HG03103 (cell line): ENCODE data around the gene MIEF1.
"Not testable (repeated sequence)": the region's sequence is repeated elsewhere in the genome, so short reads cannot be mapped to it uniquely, and the experiment has no call there.

ENCODE experiments used
- ATAC-seq: cut with Tn5 transposase; IDR thresholded peaks from one replicate; pipeline ENCODE4 v1.9.1; 2021; ENCODE audit warnings: low read depth; ENCODE audit not compliant: unreplicated experiment

MIEF1 gene

GRCh38 chr22:39511226-39511625 lies 9.1 kb downstream of the MIEF1 start:
- ATAC-seq, result no peak

GRCh38 chr22:39512026-39512425 lies 9.9 kb downstream of the MIEF1 start:
- no peak for ATAC-seq

DNA sequence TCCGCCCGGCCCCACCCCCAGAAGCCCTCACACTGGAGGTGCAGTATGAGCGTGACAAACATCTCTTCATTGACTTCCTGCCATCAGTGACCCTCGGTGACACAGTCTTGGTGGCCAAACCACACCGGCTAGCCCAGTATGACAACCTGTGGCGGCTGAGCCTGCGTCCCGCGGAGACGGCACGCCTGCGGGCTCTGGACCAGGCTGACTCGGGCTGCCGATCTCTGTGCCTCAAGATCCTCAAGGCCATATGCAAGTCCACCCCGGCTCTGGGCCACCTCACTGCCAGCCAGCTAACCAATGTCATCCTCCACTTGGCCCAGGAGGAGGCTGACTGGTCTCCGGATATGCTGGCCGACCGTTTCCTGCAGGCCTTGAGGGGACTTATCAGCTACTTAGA lies 11.7 kb downstream of the MIEF1 start:
- no peak for ATAC-seq

- ATAC-seq, result no peak
Measured at GRCh38 chr22:39514373-39514973, 12.4 kb downstream of the MIEF1 start.

DNA sequence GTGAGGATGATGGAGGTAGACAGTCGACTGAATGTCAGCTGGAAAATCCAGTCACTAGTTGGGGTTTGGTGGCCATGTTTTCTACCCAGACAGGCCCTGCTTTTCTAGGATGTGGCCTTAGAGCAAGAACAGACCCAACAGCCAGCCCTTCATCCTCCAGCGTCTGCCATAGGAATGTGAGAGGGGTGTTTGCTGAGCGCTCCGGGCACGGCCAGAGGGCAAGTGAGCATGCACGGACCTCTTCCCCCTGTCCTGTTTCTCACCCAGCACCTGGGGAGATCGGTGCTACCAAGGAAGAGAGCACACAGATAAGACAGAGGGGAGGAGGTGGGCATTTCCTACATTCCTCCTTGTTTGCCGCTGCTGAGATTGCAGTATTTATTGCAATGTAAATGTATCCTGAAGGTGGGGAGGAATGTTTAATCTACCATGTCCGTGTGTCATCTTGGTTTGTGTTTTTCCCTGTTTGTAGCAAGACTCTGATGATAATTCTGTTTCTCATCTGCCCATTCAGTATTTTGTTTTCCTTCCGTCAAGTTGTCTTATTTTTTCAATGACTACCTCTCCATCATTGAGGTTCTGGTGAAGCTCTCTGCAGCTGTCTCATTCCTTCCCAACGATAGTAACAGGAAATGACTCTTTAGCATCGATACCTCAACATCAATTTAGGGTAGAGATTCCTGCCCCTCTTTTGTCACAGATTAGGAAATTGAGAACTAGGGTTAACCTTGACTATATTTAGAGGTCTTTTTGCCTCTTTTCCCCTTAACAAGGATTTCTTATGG lies 13.4 kb downstream of the MIEF1 start:
- no peak for ATAC-seq

DNA sequence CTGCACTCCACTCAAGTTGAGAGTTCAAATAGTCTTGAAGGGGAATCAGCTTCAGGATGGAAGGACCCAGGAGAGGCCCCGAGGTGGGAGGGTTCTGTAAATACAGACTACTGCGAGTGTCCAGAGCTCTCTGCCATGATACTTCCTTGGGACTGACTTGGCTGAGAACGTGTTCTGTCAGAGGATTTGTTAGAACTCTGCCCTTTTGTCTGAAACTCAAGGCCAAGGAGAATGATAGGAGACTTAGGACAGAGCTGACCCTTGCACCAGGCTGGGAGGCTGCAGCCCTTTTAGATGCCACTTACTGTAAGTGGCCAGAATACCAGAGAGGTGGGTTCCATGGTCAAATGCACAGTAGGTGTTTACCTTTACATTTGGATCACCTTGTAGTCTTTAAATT lies 15.4 kb downstream of the MIEF1 start:
- no peak for ATAC-seq

GRCh38 chr22:39518144-39518786 lies 16.2 kb downstream of the MIEF1 start:
- ATAC-seq, result no peak

GRCh38 chr22:39518996-39519680 lies 17.0 kb downstream of the MIEF1 start:
- peak; percentile 4 for ATAC-seq

DNA sequence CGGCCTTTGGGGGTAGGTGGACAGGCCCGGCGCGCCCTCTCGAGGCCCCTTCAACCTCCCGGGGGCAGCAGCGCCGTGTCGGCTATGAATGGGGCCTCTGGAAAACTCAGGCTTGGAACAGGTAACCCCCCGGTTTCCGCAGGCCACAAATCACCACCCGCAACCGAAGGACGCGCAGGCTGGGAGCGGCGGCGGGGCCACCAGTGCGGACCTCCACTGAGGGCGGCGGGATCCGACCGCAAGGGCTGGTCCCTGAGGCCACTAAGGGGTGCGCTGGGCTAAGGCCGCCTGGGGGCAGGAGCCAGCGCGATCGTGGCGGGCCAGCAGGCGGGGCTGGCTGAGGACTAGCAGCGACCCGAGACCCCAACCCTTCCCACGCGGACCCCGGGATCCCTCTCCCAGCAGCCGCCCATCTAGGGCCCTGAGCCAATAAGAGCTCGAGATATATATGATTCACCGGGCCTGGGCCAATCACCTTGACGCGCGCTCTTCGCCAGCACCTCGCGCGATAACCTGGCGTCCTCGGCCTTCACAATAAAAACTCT lies 17.7 kb downstream of the MIEF1 start:
- peak; percentile 68 for ATAC-seq

GRCh38 chr22:39520226-39521105 lies 18.4 kb downstream of the MIEF1 start, which contains the start of gene ATF4:
Gene ATF4, plus strand, starts transcription at chr22:39520562. Its CDS starts 884 bp downstream, at chr22:39521446.
- peak; percentile 30 for ATAC-seq

DNA sequence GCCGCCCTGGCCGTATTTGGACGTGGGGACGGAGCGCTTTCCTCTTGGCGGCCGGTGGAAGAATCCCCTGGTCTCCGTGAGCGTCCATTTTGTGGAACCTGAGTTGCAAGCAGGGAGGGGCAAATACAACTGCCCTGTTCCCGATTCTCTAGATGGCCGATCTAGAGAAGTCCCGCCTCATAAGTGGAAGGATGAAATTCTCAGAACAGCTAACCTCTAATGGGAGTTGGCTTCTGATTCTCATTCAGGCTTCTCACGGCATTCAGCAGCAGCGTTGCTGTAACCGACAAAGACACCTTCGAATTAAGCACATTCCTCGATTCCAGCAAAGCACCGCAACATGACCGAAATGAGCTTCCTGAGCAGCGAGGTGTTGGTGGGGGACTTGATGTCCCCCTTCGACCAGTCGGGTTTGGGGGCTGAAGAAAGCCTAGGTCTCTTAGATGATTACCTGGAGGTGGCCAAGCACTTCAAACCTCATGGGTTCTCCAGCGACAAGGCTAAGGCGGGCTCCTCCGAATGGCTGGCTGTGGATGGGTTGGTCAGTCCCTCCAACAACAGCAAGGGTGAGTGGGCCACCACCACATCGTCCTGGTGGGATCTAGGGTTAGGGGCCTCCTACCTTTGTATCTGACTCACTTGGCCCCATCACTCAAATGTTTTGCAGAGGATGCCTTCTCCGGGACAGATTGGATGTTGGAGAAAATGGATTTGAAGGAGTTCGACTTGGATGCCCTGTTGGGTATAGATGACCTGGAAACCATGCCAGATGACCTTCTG lies 19.2 kb downstream of the MIEF1 start:
- not testable (repeated sequence) for ATAC-seq

GRCh38 chr22:39522091-39522490 lies 20.0 kb downstream of the MIEF1 start:
- ATAC-seq, result not testable (repeated sequence)

- no peak for ATAC-seq
Measured at GRCh38 chr22:39522567-39523300, 20.6 kb downstream of the MIEF1 start.

DNA sequence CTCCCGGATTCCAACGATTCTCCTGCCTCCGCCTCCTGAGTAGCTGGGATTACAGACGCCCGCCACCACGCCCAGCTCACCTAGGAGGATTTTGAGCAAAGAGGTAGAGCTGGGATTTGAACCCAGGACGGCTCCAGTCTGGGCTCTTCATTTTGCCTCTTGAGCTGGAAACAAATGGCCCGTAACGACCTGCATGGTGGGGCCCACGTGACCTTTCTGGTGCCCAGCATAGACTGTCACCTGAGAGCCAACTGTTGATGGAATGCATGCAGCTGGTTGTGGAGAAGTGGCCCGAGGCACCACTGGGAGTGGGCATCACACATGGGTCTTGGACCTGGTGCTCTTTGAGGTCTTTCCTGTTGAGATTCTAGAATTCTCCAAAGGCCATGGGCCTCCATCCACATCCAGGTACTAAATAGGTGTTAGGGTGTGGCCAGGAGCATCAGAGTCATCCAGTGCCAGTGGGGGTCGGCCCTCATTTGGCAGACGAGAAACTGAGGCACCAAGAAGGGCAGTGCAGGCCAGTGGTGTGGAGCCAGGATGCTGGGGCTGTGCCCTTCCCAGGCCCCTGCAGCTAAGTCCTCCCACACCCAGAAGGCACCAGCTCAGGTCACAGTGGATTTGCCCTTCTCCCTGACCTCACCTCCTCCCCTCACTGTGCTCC lies 22.1 kb downstream of the MIEF1 start:
- no peak for ATAC-seq

DNA sequence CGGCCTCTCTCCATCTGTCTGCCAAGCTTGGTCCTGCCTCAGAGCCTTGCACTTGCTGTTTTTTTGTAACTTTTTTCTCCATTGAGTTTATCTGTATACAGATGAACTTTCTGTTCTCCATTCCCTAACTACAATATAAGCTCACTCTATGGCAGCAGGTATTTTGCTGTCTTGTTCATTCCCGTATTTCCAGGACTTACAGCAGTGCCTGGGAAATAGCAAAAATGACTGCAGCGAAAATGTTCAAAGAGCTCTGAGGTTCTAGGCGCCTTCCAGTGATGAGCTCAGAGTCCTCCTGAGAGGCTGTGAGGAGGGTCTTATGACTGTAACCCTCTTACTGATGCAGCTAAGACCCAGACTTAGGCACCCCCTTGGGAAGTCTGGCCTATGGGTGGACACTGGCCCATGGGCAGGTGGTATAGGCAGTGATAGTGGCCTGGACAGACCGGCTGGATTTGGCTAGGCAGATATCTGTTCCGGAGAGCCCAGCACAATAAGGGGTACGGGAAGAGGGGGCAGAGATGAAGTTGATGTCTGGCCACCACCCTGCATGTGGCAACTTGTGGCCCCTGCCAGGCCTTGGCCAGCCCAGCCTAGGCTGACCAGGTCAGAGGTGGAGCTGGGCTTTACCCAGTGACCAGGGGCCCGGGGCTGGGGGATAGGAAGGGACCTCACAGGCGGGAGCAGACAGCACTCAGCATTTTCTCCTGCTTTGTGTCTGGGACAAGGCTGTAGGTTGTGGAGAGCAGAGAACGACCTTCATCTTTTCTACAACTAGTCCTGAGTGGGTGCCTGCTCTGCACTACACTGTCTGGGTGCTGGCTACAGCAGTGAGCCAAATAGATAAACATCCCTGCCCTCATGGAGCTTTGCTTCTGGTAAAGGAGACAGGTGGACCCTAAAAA lies 22.9 kb downstream of the MIEF1 start:
- no peak for ATAC-seq

GRCh38 chr22:39525658-39525975 lies 23.5 kb downstream of the MIEF1 start:
- ATAC-seq, result no peak

GRCh38 chr22:39526736-39527171 lies 24.7 kb downstream of the MIEF1 start:
- ATAC-seq, result no peak
